ENCODE data around the gene NOL4L. TPM values are rescaled to one million over a fixed set of nuclear protein-coding genes. Genes with fewer than 3 reads are reported as not detected.
"Not testable (repeated sequence)": the region's sequence is repeated elsewhere in the genome, so short reads cannot be mapped to it uniquely, and the experiment has no call there.

The NOL4L gene
- total RNA-seq, 4 donors from 2014 or later: 18.5 to 29.9 (median 24.8) TPM

DNA sequence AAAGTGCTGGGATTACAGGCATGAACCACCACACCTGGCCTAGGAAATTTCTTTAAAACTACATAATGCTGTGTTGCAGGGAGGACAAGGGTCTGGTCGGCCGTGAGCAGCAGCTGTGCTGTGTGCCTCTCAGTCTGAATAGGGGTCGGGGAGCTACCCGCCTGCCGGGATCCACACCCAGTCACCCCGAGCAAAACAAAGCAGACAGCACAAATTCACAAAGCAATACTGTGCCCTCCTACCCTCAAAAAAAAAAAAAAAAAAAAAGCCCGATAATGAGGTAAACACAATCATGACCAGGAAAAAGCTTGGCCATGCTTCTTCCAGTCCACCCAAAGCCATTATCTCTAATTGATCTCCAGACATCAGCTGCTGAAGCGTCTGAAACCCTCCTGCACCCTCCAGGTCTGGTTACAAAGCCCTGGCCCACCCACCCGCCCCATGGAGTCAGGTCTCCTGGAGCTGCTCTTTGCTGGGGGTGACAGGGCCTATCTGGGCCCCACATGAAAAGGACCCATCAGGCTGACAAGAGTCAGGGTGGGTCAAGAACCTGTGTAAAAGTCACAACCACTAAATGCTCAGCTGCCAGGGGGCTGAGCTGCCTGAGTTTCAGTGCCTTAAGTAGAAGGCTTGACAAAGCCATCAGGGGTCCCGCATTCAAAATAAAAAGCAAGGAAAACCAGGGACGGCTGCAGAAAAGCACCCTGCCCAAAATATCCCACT lies 88.2 kb downstream of the NOL4L start:
- peak overlapping the region in 1 of 3 donors; percentile 35 for H3K27ac ChIP-seq
- TF ChIP-seq, protein P1, sequence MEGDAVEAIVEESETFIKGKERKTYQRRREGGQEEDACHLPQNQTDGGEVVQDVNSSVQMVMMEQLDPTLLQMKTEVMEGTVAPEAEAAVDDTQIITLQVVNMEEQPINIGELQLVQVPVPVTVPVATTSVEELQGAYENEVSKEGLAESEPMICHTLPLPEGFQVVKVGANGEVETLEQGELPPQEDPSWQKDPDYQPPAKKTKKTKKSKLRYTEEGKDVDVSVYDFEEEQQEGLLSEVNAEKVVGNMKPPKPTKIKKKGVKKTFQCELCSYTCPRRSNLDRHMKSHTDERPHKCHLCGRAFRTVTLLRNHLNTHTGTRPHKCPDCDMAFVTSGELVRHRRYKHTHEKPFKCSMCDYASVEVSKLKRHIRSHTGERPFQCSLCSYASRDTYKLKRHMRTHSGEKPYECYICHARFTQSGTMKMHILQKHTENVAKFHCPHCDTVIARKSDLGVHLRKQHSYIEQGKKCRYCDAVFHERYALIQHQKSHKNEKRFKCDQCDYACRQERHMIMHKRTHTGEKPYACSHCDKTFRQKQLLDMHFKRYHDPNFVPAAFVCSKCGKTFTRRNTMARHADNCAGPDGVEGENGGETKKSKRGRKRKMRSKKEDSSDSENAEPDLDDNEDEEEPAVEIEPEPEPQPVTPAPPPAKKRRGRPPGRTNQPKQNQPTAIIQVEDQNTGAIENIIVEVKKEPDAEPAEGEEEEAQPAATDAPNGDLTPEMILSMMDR (IDR thresholded peaks at IDR 0.05): no peak
- no peak for TF ChIP-seq POLR2A (IDR thresholded peaks at IDR 0.05)
- no peak overlapping the region for H3K4me3 ChIP-seq (replicated peaks in 1 of 3)
- H3K9me3 ChIP-seq: no peaks in the 10 kb centered on the region
- intact Hi-C loops (cut with DNase I): no loop called here
- peaks cover 0 to 8% of the 10 kb centered on the region in 2 donors for H3K4me1 ChIP-seq
- H3K36me3 ChIP-seq: no peaks in the 10 kb centered on the region
- no peaks in the 10 kb centered on the region for H3K27me3 ChIP-seq
- WGBS, 2 donors: 89% methylated on average over 11 of the region's 11 CpGs
- no peak for DNase-seq

DNA sequence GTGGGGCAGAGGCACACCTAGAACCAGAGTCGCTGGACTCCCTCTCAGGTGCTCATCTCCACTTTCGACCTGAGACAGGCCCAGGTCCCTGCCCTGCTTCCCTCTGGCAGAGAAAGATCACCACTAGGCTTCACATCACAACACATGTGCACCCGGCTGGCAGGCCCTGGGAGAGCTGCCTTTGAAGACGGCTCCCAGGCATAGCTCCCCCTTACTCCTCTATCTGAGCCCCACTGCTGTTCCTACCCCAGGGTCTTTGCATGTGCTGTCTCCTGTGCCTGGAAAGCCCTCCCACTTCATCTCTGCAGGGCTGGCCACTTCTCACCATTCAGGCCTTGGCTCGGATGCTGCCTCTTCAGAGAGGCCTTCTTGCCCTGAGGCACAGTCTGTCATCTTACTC lies 89.2 kb downstream of the NOL4L start:
- no peak for DNase-seq
- Histone ChIP-seq H3K4me3 (replicated peaks in 1 of 3) (no peak overlapping the region), H3K4me1 (peaks cover 0 to 8% of the 10 kb centered on the region in 2 donors), H3K27me3 (no peaks in the 10 kb centered on the region), H3K27ac (no peak overlapping the region), H3K36me3 (no peaks in the 10 kb centered on the region), H3K9me3 (no peaks in the 10 kb centered on the region)
- TF ChIP-seq POLR2A (IDR thresholded peaks at IDR 0.05): no peak
- TF ChIP-seq, protein P1 (IDR thresholded peaks at IDR 0.05): no peak
- WGBS, 2 donors: 85 to 95% methylated on average over 4 to 5 of the region's 5 CpGs
- intact Hi-C loops (cut with DNase I): no loop called here

DNA sequence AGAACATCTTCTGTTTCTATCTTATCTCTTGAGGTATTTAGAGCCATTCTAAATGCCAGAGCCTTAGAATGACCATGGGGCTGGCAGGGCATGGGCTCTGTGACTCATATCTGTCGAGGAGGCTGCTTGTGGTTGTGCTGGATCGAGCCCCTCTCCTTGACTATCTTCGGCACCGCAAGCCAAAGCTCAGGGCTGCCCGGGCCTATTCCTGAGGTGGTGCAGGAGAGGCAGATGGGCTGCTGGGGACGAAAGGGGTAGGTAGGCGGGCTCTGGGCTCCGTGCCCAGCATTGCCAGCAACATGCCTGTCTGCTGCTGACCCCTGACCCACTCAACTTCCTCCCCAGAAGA lies 89.9 kb downstream of the NOL4L start:
- 76 to 84% methylated on average over 6 to 8 of the region's 8 CpGs for WGBS, 2 donors
- Histone ChIP-seq H3K27ac (no peak overlapping the region), H3K27me3 (no peaks in the 10 kb centered on the region), H3K9me3 (no peaks in the 10 kb centered on the region), H3K4me1 (peaks cover 0 to 8% of the 10 kb centered on the region in 2 donors), H3K36me3 (no peaks in the 10 kb centered on the region), H3K4me3 (replicated peaks in 1 of 3) (no peak overlapping the region)
- intact Hi-C loops (cut with DNase I): no loop called here
- no peak for TF ChIP-seq POLR2A (IDR thresholded peaks at IDR 0.05)
- TF ChIP-seq, protein P1 (IDR thresholded peaks at IDR 0.05): no peak
- DNase-seq: no peak

DNA sequence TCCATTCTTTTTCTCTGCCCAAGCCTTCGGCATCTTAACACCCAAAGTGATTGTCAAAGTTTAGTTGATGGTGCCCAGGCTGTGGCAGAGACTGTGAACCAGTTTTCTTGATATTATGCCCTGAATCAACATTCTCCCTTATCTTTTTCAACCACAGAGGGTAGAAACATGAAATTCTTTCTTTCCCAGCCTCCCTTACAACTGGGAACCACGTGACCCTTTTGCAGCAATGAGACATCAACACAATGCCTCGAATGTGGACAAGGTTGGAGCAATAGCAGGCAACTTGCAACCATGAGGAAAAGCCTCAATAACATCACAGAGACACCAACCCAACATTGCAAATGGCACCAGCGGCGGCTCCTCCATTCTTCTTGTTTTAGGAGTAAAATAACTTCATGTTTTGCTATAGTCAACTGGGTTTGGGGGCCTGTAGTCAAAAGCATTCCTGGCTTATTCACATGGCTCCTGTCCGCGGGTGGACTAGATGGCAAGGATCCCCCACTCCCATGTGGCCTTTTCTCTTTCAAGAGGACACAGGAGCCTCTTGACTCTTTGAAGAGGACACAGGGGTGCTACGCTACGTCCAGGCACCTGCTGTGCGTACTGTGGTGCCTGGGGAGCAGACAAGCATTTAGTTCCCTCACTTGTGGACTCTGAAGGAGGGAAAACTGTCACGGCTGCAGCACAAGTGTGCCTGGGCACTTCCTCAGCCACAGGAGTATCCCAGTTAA lies 90.5 kb downstream of the NOL4L start:
- H3K27ac ChIP-seq: no peak overlapping the region
- intact Hi-C loops (cut with DNase I): no loop called here
- no peaks in the 10 kb centered on the region for H3K9me3 ChIP-seq
- no peaks in the 10 kb centered on the region for H3K36me3 ChIP-seq
- no peak overlapping the region for H3K4me3 ChIP-seq (replicated peaks in 1 of 3)
- no peak for DNase-seq
- TF ChIP-seq POLR2A (IDR thresholded peaks at IDR 0.05): no peak
- TF ChIP-seq, protein P1 (IDR thresholded peaks at IDR 0.05): no peak
- 85 to 90% methylated on average over 10 to 11 of the region's 11 CpGs for WGBS, 2 donors
- no peaks in the 10 kb centered on the region for H3K27me3 ChIP-seq
- H3K4me1 ChIP-seq: peaks cover 0 to 8% of the 10 kb centered on the region in 2 donors

DNA sequence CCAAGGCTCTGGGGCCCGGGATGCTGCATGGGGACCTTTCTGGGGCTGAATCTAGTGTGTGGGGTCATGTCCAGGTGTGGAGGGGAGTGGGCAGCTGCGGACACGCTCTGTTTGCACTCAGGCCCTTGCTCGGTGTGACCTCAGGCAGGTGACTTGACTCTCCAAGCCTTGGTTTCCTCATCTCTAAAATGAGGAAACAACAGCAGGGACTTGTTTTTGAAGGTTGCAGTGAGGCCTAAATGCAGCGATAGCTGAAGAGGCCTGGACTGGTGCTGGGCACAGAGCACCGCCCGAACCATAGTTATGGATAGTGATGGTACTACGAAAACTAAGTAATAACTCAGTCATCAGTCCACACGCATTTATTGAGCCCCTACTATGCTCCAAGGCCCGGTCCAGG lies 91.8 kb downstream of the NOL4L start:
- 96% methylated on average over 10 of the region's 10 CpGs for WGBS, 2 donors
- intact Hi-C loops (cut with DNase I): no loop called here
- no peaks in the 10 kb centered on the region for H3K9me3 ChIP-seq
- H3K36me3 ChIP-seq: no peaks in the 10 kb centered on the region
- H3K4me1 ChIP-seq: peaks cover 0 to 8% of the 10 kb centered on the region in 2 donors
- no peak for DNase-seq
- TF ChIP-seq POLR2A (IDR thresholded peaks at IDR 0.05): no peak
- TF ChIP-seq, protein P1 (IDR thresholded peaks at IDR 0.05): no peak
- no peaks in the 10 kb centered on the region for H3K27me3 ChIP-seq
- H3K27ac ChIP-seq: no peak overlapping the region
- no peak overlapping the region for H3K4me3 ChIP-seq (replicated peaks in 1 of 3)

DNA sequence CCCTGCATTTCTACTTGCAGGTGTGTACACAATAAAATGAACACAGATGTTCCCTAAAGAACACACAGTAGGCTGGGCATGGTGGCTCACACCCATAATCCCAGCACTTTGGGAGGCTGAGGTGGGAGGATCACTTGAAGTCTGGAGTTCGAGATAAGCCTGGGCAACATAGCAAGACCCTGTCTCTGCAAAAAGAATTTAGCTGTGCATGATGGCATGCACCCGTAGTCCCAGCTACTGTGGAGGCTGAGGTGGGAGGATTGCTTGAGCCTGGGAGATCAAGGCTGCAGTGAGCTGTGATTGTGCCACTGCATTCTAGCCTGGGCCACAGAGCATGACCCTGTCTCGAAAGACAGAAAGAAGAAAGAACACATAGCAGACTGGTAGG lies 93.4 kb downstream of the NOL4L start:
- intact Hi-C loops (cut with DNase I); H3K9me3 ChIP-seq; DNase-seq; H3K4me1 ChIP-seq; H3K4me3 ChIP-seq (replicated peaks in 1 of 3); H3K27me3 ChIP-seq; H3K36me3 ChIP-seq; H3K27ac ChIP-seq: not testable (repeated sequence)
- 93 to 94% methylated on average over 3 of the region's 3 CpGs for WGBS, 2 donors

All from thyroid gland (tissue), 4 donors.